K562 (cell line): ENCODE measurements around the gene APC2. TPM values are rescaled to one million over a fixed set of nuclear protein-coding genes. Genes with fewer than 3 reads are reported as not detected.

Experiments
- ATAC-seq: fragments of 200-7000 bp; cut with Tn5 transposase; 3 replicates; pipeline ENCODE4 v1.9.1; 2020; ENCODE audit warnings: moderate library complexity
- BruUV-seq: library from RNA; stranded (reverse); fragments of 400-500 nt; replicated peaks from 2 replicates; lab custom pipeline; 2021; lab: Mats Ljungman, UMichigan
- CTCF ChIA-PET: fragments of 300-600 bp; formaldehyde crosslinking; extraction: SDS; loops from one replicate; lab custom pipeline; 2021; ENCODE audit warnings: low intra/inter-chr PET ratio; lab: Yijun Ruan, JAX
- POLR2A ChIA-PET: fragments of 300-600, 350-650 bp; sonication (Branson Sonifier 250); formaldehyde crosslinking; extraction: SDS; loops from one replicate; lab custom pipeline; 2021; ENCODE audit warnings: antibody characterized with exemption, inconsistent platforms; lab: Yijun Ruan, JAX
- DNase-seq, 4 experiments: peaks; one replicate each; pipeline versions ENCODE4 v3.0.0 to v3.0.0-alpha.2; 2011 to 2018; ENCODE audit warnings: low spot score in 3 of 4, mixed read lengths in 3 of 4; ENCODE audit errors: extremely low read depth in 1 of 4
- FAIRE-seq: peaks from 2 replicates; lab custom pipeline; 2011; peaks lifted over from hg19 to GRCh38; lab: Jason Lieb, UNC
- H2AFZ ChIP-seq: 2 replicates; pipeline ENCODE4 v1.6.0; 2011; ENCODE audit warnings: low read depth, low read length, control low read depth, inconsistent platforms
- H3K27ac ChIP-seq: fragments of 200-600 bp; 3 replicates; pipeline ENCODE4 v1.8.0; 2011; ENCODE audit warnings: low read depth, mild to moderate bottlenecking, control low read depth, inconsistent platforms, low read length, moderate library complexity, mixed read lengths; ENCODE audit errors: extremely low read depth
- H3K27me3 ChIP-seq, 2 experiments: fragments of 300-600 bp in 1 of 2; 2 replicates in 1 of 2; 3 replicates in 1 of 2; pipeline versions ENCODE4 v1.6.0 to v1.8.0; 2011; ENCODE audit warnings: inconsistent platforms in 2 of 2, low read length in 2 of 2, mild to moderate bottlenecking in 1 of 2, mixed read lengths in 1 of 2, moderate library complexity in 1 of 2; ENCODE audit not compliant: control insufficient read depth in 2 of 2, insufficient read depth in 2 of 2
- H3K36me3 ChIP-seq: fragments of 300-600 bp; 3 replicates; pipeline ENCODE4 v1.8.0; 2011; ENCODE audit warnings: mild to moderate bottlenecking, low read length, inconsistent platforms; ENCODE audit not compliant: control insufficient read depth, insufficient read depth
- H3K4me1 ChIP-seq, 2 experiments: fragments of 200-600 bp in 1 of 2; replicated peaks in 1 of 2; 2 replicates in 1 of 2; 3 replicates in 1 of 2; pipeline versions ENCODE4 v1.5.1 to v1.8.0; 2011; ENCODE audit warnings: inconsistent platforms in 2 of 2, low read length in 2 of 2, mild to moderate bottlenecking in 1 of 2, mixed read lengths in 1 of 2, moderate library complexity in 1 of 2; ENCODE audit not compliant: control insufficient read depth in 2 of 2, insufficient read depth in 2 of 2
- H3K4me2 ChIP-seq: 2 replicates; pipeline ENCODE4 v1.6.1; 2011; ENCODE audit warnings: low read length, control low read depth, inconsistent platforms, mixed read lengths; ENCODE audit not compliant: insufficient read depth
- H3K4me3 ChIP-seq: fragments of 200-600 bp; sonication (generic), shearing (Covaris generic); 2 replicates; pipeline ENCODE4 v1.5.1; 2016; ENCODE audit warnings: control low read depth, inconsistent platforms
- H3K79me2 ChIP-seq: fragments of 200-600 bp; 3 replicates; pipeline ENCODE4 v1.8.0; 2011; ENCODE audit warnings: low read length, inconsistent platforms; ENCODE audit not compliant: control insufficient read depth, insufficient read depth
- H3K9ac ChIP-seq, 2 experiments: 2 replicates each; pipeline versions ENCODE4 v1.6.0 to v1.6.1; 2011; ENCODE audit warnings: low read depth in 2 of 2, low read length in 2 of 2, control low read depth in 1 of 2, inconsistent platforms in 1 of 2, mild to moderate bottlenecking in 1 of 2, mixed read lengths in 1 of 2; ENCODE audit not compliant: insufficient read depth in 1 of 2
- H3K9me1 ChIP-seq: one replicate; pipeline ENCODE4 v1.6.0; 2011; ENCODE audit warnings: inconsistent platforms, mild to moderate bottlenecking, low read length, moderate library complexity; ENCODE audit not compliant: control insufficient read depth, insufficient read depth
- H3K9me3 ChIP-seq: replicated peaks from 2 replicates; pipeline ENCODE4 v1.5.1; 2011; ENCODE audit warnings: low read depth, low read length, inconsistent platforms; ENCODE audit not compliant: control insufficient read depth, insufficient read depth
- H4K20me1 ChIP-seq: replicated peaks from 2 replicates; pipeline ENCODE4 v1.6.1; 2011; ENCODE audit warnings: low read length, inconsistent platforms, mixed read lengths; ENCODE audit not compliant: control insufficient read depth, insufficient read depth
- FOXA1 ChIP-seq: fragments of 450-650 bp; IDR thresholded peaks from 2 replicates; pipeline ENCODE4 v1.6.1; 2016; ENCODE audit warnings: mild to moderate bottlenecking, borderline replicate concordance
- FOXK2 ChIP-seq, 2 experiments: fragments of 450-650 bp; IDR thresholded peaks in 1 of 2; conservative IDR thresholded peaks in 1 of 2; 2 replicates each; pipeline ENCODE4 v1.6.1; 2016; ENCODE audit warnings: low read depth in 2 of 2, mild to moderate bottlenecking in 1 of 2
- HIVEP1 ChIP-seq: fragments of 250-450 bp; sonication (Bioruptor Pico); IDR thresholded peaks from 2 replicates; pipeline ENCODE4 v1.4.0; 2020; ENCODE audit warnings: mild to moderate bottlenecking
- JUND ChIP-seq, 2 experiments: IDR thresholded peaks; 2 replicates in 1 of 2; 3 replicates in 1 of 2; pipeline ENCODE4 v1.6.1; 2011; ENCODE audit warnings: borderline replicate concordance in 2 of 2, low read depth in 2 of 2, low read length in 2 of 2, improper control_type of control experiment in 1 of 2, missing biosample characterization in 1 of 2, missing genetic modification characterization in 1 of 2, missing genetic modification reagents in 1 of 2
- KLF16 ChIP-seq: IDR thresholded peaks from 2 replicates; pipeline ENCODE4 v1.6.1; 2016; ENCODE audit warnings: antibody characterized with exemption
- NFE2 ChIP-seq: IDR thresholded peaks from 2 replicates; pipeline ENCODE4 v1.6.1; 2014; ENCODE audit warnings: antibody characterized with exemption, low read depth
- POLR2AphosphoS5 ChIP-seq: IDR thresholded peaks from 2 replicates; pipeline ENCODE4 v1.6.1; 2011; ENCODE audit warnings: mild to moderate bottlenecking, low read depth, low read length, moderate library complexity; ENCODE audit not compliant: control insufficient read depth, insufficient read depth
- POLR2G ChIP-seq: fragments of 200-400 bp; formaldehyde crosslinking; IDR thresholded peaks from 2 replicates; pipeline ENCODE4 v1.6.1; 2017; ENCODE audit warnings: low read depth, mild to moderate bottlenecking, antibody characterized with exemption, low read length, moderate library complexity
- POLR3A ChIP-seq: IDR thresholded peaks from 2 replicates; pipeline ENCODE4 v1.6.1; 2011; ENCODE audit warnings: borderline replicate concordance, mild to moderate bottlenecking, moderate library complexity; ENCODE audit not compliant: insufficient read length, insufficient read depth; ENCODE audit errors: extremely low read depth
- RBFOX2 ChIP-seq: fragments of 200-400 bp; formaldehyde crosslinking; IDR thresholded peaks from 2 replicates; pipeline ENCODE4 v1.6.1; 2017; ENCODE audit warnings: low read depth, mild to moderate bottlenecking, low read length, moderate library complexity
- SMARCA5 ChIP-seq: fragments of 450-650 bp; IDR thresholded peaks from 2 replicates; pipeline ENCODE4 v1.6.1; 2016
- SRSF3 ChIP-seq: fragments of 200-400 bp; formaldehyde crosslinking; IDR thresholded peaks from 2 replicates; pipeline ENCODE4 v1.6.1; 2016; ENCODE audit warnings: mild to moderate bottlenecking, low read length, moderate library complexity; ENCODE audit not compliant: insufficient read depth
- ZBTB2 ChIP-seq: fragments of 450-650 bp; IDR thresholded peaks from 2 replicates; pipeline ENCODE4 v1.6.1; 2016; ENCODE audit warnings: antibody characterized with exemption
- ZBTB43 ChIP-seq: sonication (generic); formaldehyde crosslinking; IDR thresholded peaks from 2 replicates; pipeline ENCODE4 v1.8.0; 2023; ENCODE audit warnings: mild to moderate bottlenecking, missing genetic modification reagents
- ZNF217 ChIP-seq: sonication (generic); formaldehyde crosslinking; IDR thresholded peaks from 2 replicates; pipeline ENCODE4 v1.8.0; 2022; ENCODE audit warnings: mild to moderate bottlenecking, missing genetic modification reagents
- ZNF696 ChIP-seq: fragments of 250-450 bp; sonication (Bioruptor Pico); conservative IDR thresholded peaks from 2 replicates; pipeline ENCODE4 v1.4.0; 2020; ENCODE audit warnings: mild to moderate bottlenecking, moderate library complexity
- ZNF780A ChIP-seq: fragments of 250-450 bp; sonication (Bioruptor Pico); IDR thresholded peaks from 2 replicates; pipeline ENCODE4 v1.5.0; 2021; ENCODE audit warnings: mild to moderate bottlenecking
- WGBS: fragments of 100-300 bp; shearing (Covaris generic); methylation state at CpG from one replicate; pipeline ENCODE4 v1.1.6; 2016; ENCODE audit warnings: low coverage, mixed read lengths; ENCODE audit not compliant: insufficient coverage; ENCODE audit errors: missing lambda C conversion rate; 5-methylcytosine and 5-hydroxymethylcytosine counted together
- in situ Hi-C: fragments of 300-500 bp; cut with MboI; formaldehyde crosslinking; loops from 4 replicates; pipeline ENCODE4 v1.15.0; 2018; ENCODE audit warnings: inconsistent platforms, mixed read lengths
- intact Hi-C: fragments of 100-400 bp; cut with micrococcal nuclease; formaldehyde crosslinking; loops from 2 replicates; pipeline ENCODE4 v1.14.2; 2022
- polyA plus RNA-seq, 8 experiments: library from polyadenylated mRNA; depleted of rRNA in 4 of 8; stranded (reverse) in 5 of 8; unstranded in 3 of 8; fragments of >200 nt; fragmentation: Nextera tagmentation in 2 of 8; fragmentation: Illumina TruSeq in 1 of 8; extraction: Ambion mirVana in 2 of 8; extraction: Trizol in 1 of 8; gene quantifications; 2 replicates each; pipeline versions ENCODE4 v1.2.1 to v1.2.3, GENCODE V29; 2011 to 2014; ENCODE audit warnings: inconsistent platforms in 1 of 8, missing spikeins in 1 of 8
- total RNA-seq, 7 experiments: library from RNA; depleted of rRNA in 6 of 7; stranded (reverse); fragments of >200 nt in 6 of 7; fragmentation: Illumina TruSeq in 2 of 7; extraction: Trizol in 2 of 7; gene quantifications; 2 replicates each; pipeline versions ENCODE4 v1.2.1 to v1.2.3, GENCODE V29; 2011 to 2021; ENCODE audit warnings: low replicate concordance in 1 of 7

Gene APC2
- total and polyA plus RNA-seq, 9 of the 15 experiments (the other 6 are each of a cell fraction or from before 2014, with no cell fraction given), result 0.01 to 0.40 (median 0.05) TPM; not detected in 3

- TF ChIP-seq ZNF217 (CRISPR knock-in tag) (no peak), ZBTB43 (no peak)
Measured at GRCh38 chr19:1410789-1411188, 39.1 kb upstream of the APC2 start (continued).

- WGBS, result 92% methylated on average over 26 of the region's 29 CpGs
- in situ Hi-C loops, result no loop called here
- peaks cover 90% of the 10 kb centered on the region for H3K79me2 ChIP-seq
- H3K4me2 ChIP-seq, result no peak overlapping the region
- H3K4me3 ChIP-seq, result no peak overlapping the region
- peaks cover 66% of the 10 kb centered on the region for H4K20me1 ChIP-seq
- no peak for DNase-seq
- peak overlapping the region in 1 of 2 experiments; percentile 93; a peak in 3 of 4 replicates for H3K9ac ChIP-seq
- no peaks in the 10 kb centered on the region for H3K9me3 ChIP-seq
- POLR2A ChIA-PET, result interaction anchor here (1.5 kb wide), 1 partner anchor 131 kb away, joined by 3 read pairs; no protein-coding TSS in a partner anchor
- H3K27ac ChIP-seq, result no peak overlapping the region; the same call in 2 of the 3 replicates
- H3K36me3 ChIP-seq, result peaks cover 71% of the 10 kb centered on the region; the same call in 2 of the 3 replicates
- peaks cover 40 to 89% of the 10 kb centered on the region in 2 experiments for H3K4me1 ChIP-seq
- H3K27me3 ChIP-seq, result no peaks in the 10 kb centered on the region
- no peak overlapping the region for H2AFZ ChIP-seq
- intact Hi-C loops, result no loop called here
- H3K9me1 ChIP-seq, result peaks cover 28% of the 10 kb centered on the region
- CTCF ChIA-PET, result interaction anchor here (0.6 kb wide), 1 partner anchor 161 kb away, joined by 6 read pairs; no protein-coding TSS in a partner anchor
- no TSS peak for BruUV-seq
- no peak for FAIRE-seq
- 0 out of 2 replicates have a peak, but pooled peaks have one; percentile 12 for TF ChIP-seq RBFOX2
- no peak for TF ChIP-seq JUND (IDR thresholded peaks at IDR 0.05; ENCODE audit: borderline replicate concordance, low read depth, low read length)
- TF ChIP-seq JUND (tag; IDR thresholded peaks at IDR 0.05; ENCODE audit: borderline replicate concordance, low read depth, low read length), result no peak
- TF ChIP-seq KLF16, result no peak
- TF ChIP-seq SMARCA5, result no peak
- no peak for TF ChIP-seq ZNF780A (CRISPR knock-in tag)
- TF ChIP-seq NFE2, result no peak
- TF ChIP-seq FOXA1, result no peak
- peak; percentile 18; the same call in 1 of the 2 replicates for TF ChIP-seq POLR2G
- no peak for TF ChIP-seq HIVEP1 (CRISPR knock-in tag)
- no peak for TF ChIP-seq ZNF696 (CRISPR knock-in tag)
- TF ChIP-seq FOXK2 (conservative IDR thresholded peaks at IDR 0.05 in 1 of 2, IDR thresholded peaks at IDR 0.05 in 1 of 2; ENCODE audit: low read depth in 2 of 2), result no peak
- no peak for TF ChIP-seq SRSF3
- 0 out of 2 replicates have a peak, but pooled peaks have one; percentile 23 for TF ChIP-seq POLR2AphosphoS5
- no peak for TF ChIP-seq ZBTB2
- no peak for TF ChIP-seq POLR3A
- no peak for ATAC-seq
Measured at GRCh38 chr19:1411255-1412191, 38.4 kb upstream of the APC2 start.
